ENCODE results near the gene PCDH15.

PCDH15 gene

GRCh38 chr10:54800741-54801421, at the start of gene PCDH15:
PCDH15 (minus strand) TSS chr10:54801231; CDS start chr10:54664262, 136,969 bp downstream.
- DNase-seq (ENCODE audit: low read depth in 2 of 2), result no peak

- DNase-seq (ENCODE audit: low read depth in 2 of 2), result no peak
These were observed 42.9 kb upstream of the PCDH15 start for GRCh38 chr10:54843932-54844331.

- no peak for DNase-seq (ENCODE audit: low read depth in 2 of 2)
These were observed 42.1 kb upstream of the PCDH15 start for GRCh38 chr10:54843085-54843646.

GRCh38 chr10:54837479-54837878, 36.4 kb upstream of the PCDH15 start:
- no peak for DNase-seq (ENCODE audit: low read depth in 2 of 2)

- no peak for DNase-seq (ENCODE audit: low read depth in 2 of 2)
These were observed 32.0 kb upstream of the PCDH15 start for GRCh38 chr10:54833029-54833428.

- no peak for DNase-seq (ENCODE audit: low read depth in 2 of 2)
These were observed 26.0 kb upstream of the PCDH15 start for GRCh38 chr10:54826994-54827560.

- no peak for DNase-seq (ENCODE audit: low read depth in 2 of 2)
These were observed 14.6 kb upstream of the PCDH15 start for GRCh38 chr10:54815583-54815982.

- DNase-seq (ENCODE audit: low read depth in 2 of 2), result no peak
These were observed 7.3 kb upstream of the PCDH15 start for GRCh38 chr10:54808186-54808935.

- DNase-seq (ENCODE audit: low read depth in 2 of 2), result no peak
These were observed 1.5 kb downstream of the PCDH15 start for GRCh38 chr10:54799506-54799905.

- peak; percentile 42 to 44 for DNase-seq (ENCODE audit: low read depth in 2 of 2)
These were observed 3.3 kb downstream of the PCDH15 start for GRCh38 chr10:54797636-54798321.

GRCh38 chr10:54796881-54797280, 4.2 kb downstream of the PCDH15 start:
- DNase-seq (ENCODE audit: low read depth in 2 of 2), result no peak

- DNase-seq (ENCODE audit: low read depth in 2 of 2), result no peak
These were observed 24.4 kb downstream of the PCDH15 start for GRCh38 chr10:54776622-54777021.

- DNase-seq (ENCODE audit: low read depth in 2 of 2), result no peak
These were observed 28.4 kb downstream of the PCDH15 start for GRCh38 chr10:54772468-54773122.

- no peak for DNase-seq (ENCODE audit: low read depth in 2 of 2)
These were observed 32.0 kb downstream of the PCDH15 start for GRCh38 chr10:54769051-54769450.

- no peak for DNase-seq (ENCODE audit: low read depth in 2 of 2)
These were observed 42.2 kb downstream of the PCDH15 start for GRCh38 chr10:54758791-54759190.

- no peak for DNase-seq (ENCODE audit: low read depth in 2 of 2)
These were observed 51.4 kb downstream of the PCDH15 start for GRCh38 chr10:54749623-54750022.

GRCh38 chr10:54745436-54745835, 55.6 kb downstream of the PCDH15 start:
- DNase-seq (ENCODE audit: low read depth in 2 of 2), result no peak

GRCh38 chr10:54742416-54742815, 58.6 kb downstream of the PCDH15 start:
- DNase-seq (ENCODE audit: low read depth in 2 of 2), result no peak

- no peak for DNase-seq (ENCODE audit: low read depth in 2 of 2)
These were observed 72.5 kb downstream of the PCDH15 start for GRCh38 chr10:54728511-54728910.

- DNase-seq (ENCODE audit: low read depth in 2 of 2), result no peak
These were observed 79.0 kb downstream of the PCDH15 start for GRCh38 chr10:54722075-54722474.

- no peak for DNase-seq (ENCODE audit: low read depth in 2 of 2)
These were observed 90.1 kb downstream of the PCDH15 start for GRCh38 chr10:54710918-54711317.

- no peak for DNase-seq (ENCODE audit: low read depth in 2 of 2)
These were observed 92.4 kb downstream of the PCDH15 start for GRCh38 chr10:54708591-54708990.
